ENCODE results near the gene SLC25A22.

SLC25A22 gene

GRCh38 chr11:820655-821511, 22.8 kb upstream of the SLC25A22 start:
- peak; percentile 40 for DNase-seq (ENCODE audit: low read depth)

GRCh38 chr11:819943-820649, 22.0 kb upstream of the SLC25A22 start:
- DNase-seq (ENCODE audit: low read depth) = peak; percentile 85
- TF ChIP-seq CTCF (IDR thresholded peaks at IDR 0.05; ENCODE audit: insufficient read depth, low read depth, low read length, missing control alignments) = no peak
- peak overlapping the region; percentile 61 for H3K4me3 ChIP-seq (ENCODE audit: low read length)

More at GRCh38 chr11:820655-821511, 22.8 kb upstream of the SLC25A22 start:
- peak overlapping the region; percentile 61 for H3K4me3 ChIP-seq (ENCODE audit: low read length)
- no peak for TF ChIP-seq CTCF (IDR thresholded peaks at IDR 0.05; ENCODE audit: insufficient read depth, low read depth, low read length, missing control alignments)

- peak; percentile 92 for DNase-seq (ENCODE audit: low read depth)
- no peak for TF ChIP-seq CTCF (IDR thresholded peaks at IDR 0.05; ENCODE audit: insufficient read depth, low read depth, low read length, missing control alignments)
- peak overlapping the region; percentile 61 for H3K4me3 ChIP-seq (ENCODE audit: low read length)
Measured at GRCh38 chr11:819129-819931, 21.2 kb upstream of the SLC25A22 start.

- no peak for TF ChIP-seq CTCF (IDR thresholded peaks at IDR 0.05; ENCODE audit: insufficient read depth, low read depth, low read length, missing control alignments)
- peak within 1 kb of the TSS; percentile 61 for H3K4me3 ChIP-seq (ENCODE audit: low read length)
- peak; percentile 79 for DNase-seq (ENCODE audit: low read depth)
Measured at GRCh38 chr11:818396-819128, 20.5 kb upstream of the SLC25A22 start, which contains the start of gene PNPLA2. Gene PNPLA2, plus strand, starts transcription at chr11:818914. Its CDS starts 805 bp downstream, at chr11:819719.

GRCh38 chr11:816433-816779, 18.3 kb upstream of the SLC25A22 start:
- no peak overlapping the region for H3K4me3 ChIP-seq (ENCODE audit: low read length)
- no peak for DNase-seq (ENCODE audit: low read depth)
- TF ChIP-seq CTCF (IDR thresholded peaks at IDR 0.05; ENCODE audit: insufficient read depth, low read depth, low read length, missing control alignments) = no peak
